NB4 (cell line): ENCODE measurements around the gene BAIAP3.

Experiments used
- CTCF ChIP-seq: IDR thresholded peaks from one replicate; pipeline ENCODE4 v1.5.1; 2012; ENCODE audit warnings: low read depth, low read length
- MAX ChIP-seq: IDR thresholded peaks from 2 replicates; pipeline ENCODE4 v1.6.1; 2011; ENCODE audit warnings: low read depth, low read length
- MYC ChIP-seq: IDR thresholded peaks from 2 replicates; pipeline ENCODE4 v1.6.1; 2011; ENCODE audit warnings: low read depth, low read length
- POLR2A ChIP-seq: IDR thresholded peaks from 2 replicates; pipeline ENCODE4 v1.6.1; 2011; ENCODE audit warnings: mild to moderate bottlenecking; ENCODE audit not compliant: insufficient read length; ENCODE audit errors: extremely low read depth

- TF ChIP-seq CTCF, result no peak
- TF ChIP-seq MYC, result no peak
- no peak for TF ChIP-seq POLR2A
- TF ChIP-seq MAX, result no peak
These were observed 3.2 kb downstream of the BAIAP3 start for GRCh38 chr16:1336619-1337018.
